Stimulated activated CD4-positive, alpha-beta T cell treated with anti-CD3 and anti-CD28 coated beads, Interleukin-2, amount 100 ng/mL, for 24 hours (primary cell): ENCODE results near the gene IQCE.
"Not testable (repeated sequence)": the region's sequence is repeated elsewhere in the genome, so short reads cannot be mapped to it uniquely, and the experiment has no call there.

Experiments
- DNase-seq, 2 donors: peaks; one replicate each; pipeline ENCODE4 v3.0.0-alpha.2; 2020

IQCE gene

DNA sequence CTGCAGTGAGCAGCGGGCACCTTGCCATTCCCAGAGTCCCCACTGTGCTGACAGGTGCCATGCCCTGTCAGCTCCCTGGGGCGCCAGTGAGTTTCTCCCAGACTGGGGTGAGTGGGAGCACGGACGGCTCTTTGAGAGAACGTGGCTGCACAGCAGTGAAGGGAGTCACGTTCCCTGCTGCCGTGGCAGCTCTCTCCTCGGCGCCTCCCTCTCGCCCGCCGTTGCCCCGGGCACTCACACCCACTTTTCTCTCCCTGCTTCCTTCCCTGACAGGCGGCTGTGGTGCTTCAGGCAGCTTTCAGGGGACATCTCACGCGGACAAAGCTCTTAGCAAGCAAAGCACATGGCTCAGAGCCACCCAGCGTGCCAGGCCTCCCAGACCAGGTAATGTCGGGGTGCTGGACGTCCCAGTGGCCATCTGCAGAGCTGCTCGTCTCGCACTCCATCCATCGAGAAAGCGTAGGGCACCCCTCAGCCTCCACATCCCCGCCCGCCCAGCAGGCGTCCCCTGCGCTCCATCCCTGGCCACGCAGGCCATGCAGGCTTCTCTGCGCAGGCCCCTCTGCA lies 45.9 kb downstream of the IQCE start:
- no peak for DNase-seq

- DNase-seq, result no peak
Measured at GRCh38 chr7:2605608-2606538, 47.1 kb downstream of the IQCE start.

GRCh38 chr7:2606539-2606936 lies 47.8 kb downstream of the IQCE start:
- no peak for DNase-seq

DNA sequence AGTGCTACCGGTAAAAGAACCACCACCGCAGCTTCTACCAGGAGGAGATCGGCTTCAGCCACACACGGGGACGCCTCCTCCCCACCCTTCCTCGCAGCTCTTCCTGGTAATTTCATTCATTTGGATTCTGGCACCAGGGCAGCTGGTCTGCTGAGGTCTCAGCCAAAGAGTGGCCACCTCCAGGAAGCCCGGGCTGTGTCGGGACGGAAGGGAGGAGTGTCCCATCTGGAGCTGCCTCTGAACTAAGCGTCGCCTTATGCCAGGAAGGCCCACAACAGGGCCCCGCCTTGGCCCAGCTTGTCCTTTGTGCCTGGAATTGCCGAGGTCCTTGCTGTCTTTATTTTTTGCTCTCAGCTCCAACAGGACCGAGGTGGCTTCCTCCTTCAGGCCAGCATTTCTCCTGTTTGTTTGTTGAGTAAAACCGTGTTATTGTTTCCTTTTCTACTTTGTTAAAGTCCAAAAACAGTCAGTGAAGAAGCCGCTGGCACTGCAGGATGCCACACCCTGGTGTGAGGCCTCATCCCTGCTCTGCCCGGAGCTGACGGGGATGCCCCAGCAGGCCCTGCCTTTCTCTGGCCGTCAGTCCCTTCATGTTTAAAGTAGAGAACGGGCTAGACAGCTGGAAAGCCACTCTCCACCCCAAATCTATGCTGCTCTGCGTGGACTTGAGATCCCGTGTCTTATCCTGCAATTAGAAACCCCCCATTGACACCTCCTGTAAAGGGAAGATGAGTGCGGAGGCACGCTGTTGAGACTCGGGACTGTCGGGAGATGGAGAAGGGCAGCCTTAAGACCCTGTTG lies 48.5 kb downstream of the IQCE start:
- DNase-seq, result no peak

GRCh38 chr7:2607923-2608904 lies 49.4 kb downstream of the IQCE start:
- no peak for DNase-seq

- DNase-seq, result peak in 1 of 2 donors; percentile 18
Measured at GRCh38 chr7:2608921-2609411, 50.2 kb downstream of the IQCE start.

GRCh38 chr7:2609646-2610045 lies 50.9 kb downstream of the IQCE start:
- not testable (repeated sequence) for DNase-seq

GRCh38 chr7:2610466-2610865 lies 51.7 kb downstream of the IQCE start:
- DNase-seq, result no peak

- no peak for DNase-seq
Measured at GRCh38 chr7:2610898-2611297, 52.1 kb downstream of the IQCE start.

- no peak for DNase-seq
Measured at GRCh38 chr7:2611401-2611800, 52.6 kb downstream of the IQCE start.

GRCh38 chr7:2611922-2612321 lies 53.1 kb downstream of the IQCE start:
- DNase-seq, result no peak

DNA sequence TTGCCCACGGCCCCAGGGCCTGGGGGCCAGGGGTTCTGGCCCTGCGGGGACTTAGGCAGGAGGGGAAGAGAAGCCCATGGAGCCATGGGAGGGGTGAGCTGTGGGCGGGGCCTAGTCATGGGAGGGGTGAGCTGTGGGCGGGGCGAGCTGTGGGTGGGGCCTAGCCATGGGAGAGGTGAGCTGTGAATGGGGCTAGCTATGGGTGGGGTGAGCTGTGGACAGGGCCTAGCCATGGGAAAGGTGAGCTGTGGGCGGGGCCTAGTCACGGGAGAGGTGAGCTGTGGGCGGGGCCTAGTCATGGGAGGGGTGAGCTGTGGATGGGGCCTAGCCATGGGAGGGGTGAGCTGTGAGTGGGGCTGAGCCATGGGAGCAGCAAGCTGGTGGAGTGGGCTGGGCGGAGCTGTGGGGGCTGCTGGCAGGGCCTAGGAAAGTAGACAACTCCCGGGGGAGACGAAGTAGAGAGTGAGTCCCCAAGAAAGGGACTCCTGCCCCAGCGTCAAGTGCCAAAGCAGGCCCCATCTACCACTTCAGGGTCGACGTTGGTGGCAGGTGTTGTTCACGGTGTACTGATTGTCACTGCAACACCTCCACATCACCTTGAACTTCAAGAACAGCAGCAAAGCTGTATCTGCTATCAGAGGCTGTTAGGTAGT lies 53.8 kb downstream of the IQCE start:
- peak in 1 of 2 donors; percentile 19 for DNase-seq

DNA sequence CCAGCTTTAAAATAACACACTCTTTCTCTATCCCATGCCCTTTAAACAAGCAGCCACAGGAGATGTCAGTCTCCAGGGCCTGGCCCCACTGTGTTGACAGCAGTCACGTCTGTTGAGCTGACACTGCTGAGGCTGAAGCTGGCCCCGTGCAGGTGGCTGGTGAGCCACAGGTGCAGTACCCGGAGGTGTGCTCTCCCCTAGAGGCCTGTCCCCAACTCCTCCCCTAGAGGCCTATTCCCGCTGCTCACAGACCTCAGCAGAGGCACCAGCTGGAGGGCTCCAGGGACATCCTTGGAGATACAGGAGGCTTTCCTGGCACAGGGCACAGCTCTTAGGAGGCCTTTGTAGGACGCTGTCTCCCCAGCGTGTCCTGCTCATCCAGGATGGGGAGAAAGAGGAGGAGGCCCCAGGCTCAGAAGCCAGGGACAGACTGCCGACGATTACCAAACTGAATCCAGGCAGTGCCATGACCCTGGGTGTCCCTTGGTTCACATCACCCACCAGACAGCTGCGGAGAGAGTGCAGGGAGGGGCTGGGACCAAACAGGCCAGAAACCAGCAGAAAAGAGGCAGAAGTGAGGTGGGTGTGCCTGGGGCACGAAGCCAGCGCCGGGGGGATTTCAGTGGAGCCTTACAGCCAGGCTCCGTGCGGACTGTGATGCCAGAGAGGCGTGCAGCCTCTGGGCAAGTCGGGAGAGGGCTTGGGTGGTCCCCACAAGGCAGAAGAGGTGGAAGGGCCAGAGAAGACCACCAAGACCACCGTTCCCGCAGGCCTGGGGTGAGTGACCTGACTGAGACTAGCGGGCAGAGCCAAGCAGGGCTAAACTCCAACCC lies 54.5 kb downstream of the IQCE start:
- DNase-seq, result no peak

GRCh38 chr7:2613931-2614600 lies 55.3 kb downstream of the IQCE start:
- no peak for DNase-seq

DNA sequence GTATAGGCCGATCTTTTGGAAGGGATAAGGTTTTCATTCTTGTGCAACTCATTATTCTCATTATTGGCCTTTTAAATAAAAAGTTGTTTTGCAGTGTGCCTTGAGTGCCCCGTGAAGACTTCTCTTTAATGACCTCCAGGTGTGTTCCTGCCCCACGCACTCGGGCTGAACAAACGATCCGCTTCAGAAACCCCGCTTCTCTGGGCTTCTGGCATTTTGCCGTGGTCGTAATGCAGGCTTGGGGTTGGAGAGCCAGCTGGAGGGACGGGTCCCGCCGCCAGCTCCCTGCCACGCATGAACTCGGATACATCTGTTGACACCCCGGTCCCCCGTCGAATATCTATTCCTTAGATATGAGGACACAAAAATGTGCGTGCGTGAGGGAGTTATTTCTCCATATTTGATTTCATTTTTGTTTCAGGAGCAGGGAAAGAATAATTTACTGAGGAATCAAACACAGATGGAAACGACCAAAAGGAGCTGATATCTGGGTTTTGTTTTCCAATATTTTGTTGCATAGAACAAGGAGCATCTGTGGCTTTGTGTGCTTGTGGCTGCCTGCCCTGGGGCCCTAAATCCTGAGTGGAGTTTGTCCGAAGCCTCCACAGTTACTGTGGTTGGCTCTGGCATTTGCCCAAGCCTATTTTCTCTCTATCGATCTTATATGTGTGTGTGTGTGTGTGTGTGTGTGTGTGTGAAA lies 56.0 kb downstream of the IQCE start:
- DNase-seq, result no peak

DNA sequence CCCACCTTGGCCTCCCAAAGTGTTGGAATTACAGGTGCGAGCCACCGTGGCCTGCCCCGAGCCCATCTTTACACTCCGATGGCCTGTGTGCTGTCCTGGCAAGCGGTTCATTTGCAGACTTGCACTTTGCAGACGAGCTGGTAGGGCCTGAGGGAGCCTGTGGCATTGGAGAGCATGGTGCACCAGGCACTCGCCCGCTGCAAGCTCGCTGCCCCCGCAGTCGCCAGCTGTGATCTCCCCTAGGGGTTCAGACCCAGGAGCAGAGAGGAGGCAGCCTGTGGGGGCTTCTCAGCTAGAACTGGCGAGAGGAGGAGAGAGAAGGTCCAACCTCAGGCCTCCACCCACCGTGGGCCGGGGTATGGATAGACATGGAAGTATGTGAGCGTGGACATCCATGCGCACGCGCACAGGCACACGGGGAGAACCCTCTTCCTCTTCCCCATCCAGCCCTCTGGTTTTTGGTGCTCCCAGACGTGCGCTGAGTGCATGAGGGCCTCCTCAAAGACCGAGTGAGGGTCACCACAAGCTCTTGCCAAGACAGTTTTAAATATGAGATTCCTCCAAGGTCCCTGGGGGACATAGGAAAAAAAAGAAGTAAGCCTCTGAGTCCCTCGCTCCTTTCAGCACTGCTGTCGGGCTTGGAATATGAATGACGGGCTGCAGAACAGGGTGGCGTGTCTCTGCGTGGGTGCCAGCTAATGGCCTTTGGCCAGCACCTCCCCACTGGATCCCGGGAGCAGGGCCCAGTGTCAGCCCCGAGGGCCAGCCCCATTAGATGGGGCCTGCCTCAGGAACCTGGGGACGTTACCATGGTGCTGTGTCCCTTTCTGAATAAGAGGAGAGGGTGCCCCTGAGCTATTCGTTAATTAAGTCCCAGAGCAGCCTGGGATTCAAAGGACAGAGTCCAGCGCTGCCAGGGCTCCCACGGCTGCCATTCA lies 57.9 kb downstream of the IQCE start:
- no peak for DNase-seq

GRCh38 chr7:2617325-2617905 lies 58.6 kb downstream of the IQCE start:
- no peak for DNase-seq

DNA sequence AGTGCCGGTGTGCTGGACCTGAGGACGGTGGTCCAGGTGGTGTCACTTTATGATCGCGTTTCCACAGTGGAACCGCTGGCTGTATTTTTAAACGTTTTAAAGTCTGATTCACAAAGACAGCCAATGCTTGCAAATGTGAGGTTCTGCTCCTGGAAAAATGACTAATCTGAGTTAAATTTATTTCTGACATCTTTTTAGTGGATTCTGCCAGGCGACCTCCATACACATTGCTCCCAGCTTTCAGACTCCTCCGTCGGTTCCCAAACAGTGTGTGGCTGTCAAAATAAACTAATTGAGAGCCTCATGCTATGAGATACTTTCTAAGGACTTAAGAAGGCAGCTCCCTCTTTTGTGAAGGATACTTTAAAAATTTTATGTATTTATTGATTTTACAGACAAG lies 60.3 kb downstream of the IQCE start:
- DNase-seq, result no peak
